ENCODE measurements around the gene TVP23B. TPM values are rescaled to one million over a fixed set of nuclear protein-coding genes. Genes with fewer than 3 reads are reported as not detected.
"Not testable (repeated sequence)": the region's sequence is repeated elsewhere in the genome, so short reads cannot be mapped to it uniquely, and the experiment has no call there.

The TVP23B gene
- total RNA-seq: 10 to 100 TPM; 14.6 to 22.4 TPM

- H3K27me3 Mint-ChIP-seq; POLR2A ChIA-PET; CTCF ChIA-PET; H3K9me3 Mint-ChIP-seq (ENCODE audit: low read depth): not testable (repeated sequence)
- ATAC-seq (peak; percentile 99), DNase-seq (peak; percentile 99)
- Mint-ChIP-seq H3K4me3 (peak within 1 kb of the TSS; percentile 75), H3K36me3 (ENCODE audit: low read depth) (peaks cover 10% of the 10 kb centered on the region), H3K27ac (peak within 1 kb of the TSS; percentile 88), H3K4me1 (peaks cover 22% of the 10 kb centered on the region)
- intact Hi-C loops (cut with DNase I, micrococcal nuclease): loop anchor here in 1 of 2 experiments (1.0 to 10.0 kb wide), 4 partner anchors 76 to 599 kb away; partner anchors contain the start of gene ALKBH5
Measured at GRCh38 chr17:18780991-18781718, at the start of gene TVP23B. TVP23B (plus strand) TSS chr17:18781183; CDS start chr17:18781294, 111 bp downstream.

- H3K4me1 Mint-ChIP-seq; intact Hi-C loops (cut with DNase I, micrococcal nuclease); H3K36me3 Mint-ChIP-seq (ENCODE audit: low read depth); H3K27me3 Mint-ChIP-seq; DNase-seq; CTCF ChIA-PET; H3K27ac Mint-ChIP-seq; H3K4me3 Mint-ChIP-seq; ATAC-seq; POLR2A ChIA-PET; H3K9me3 Mint-ChIP-seq (ENCODE audit: low read depth): not testable (repeated sequence)
Measured at GRCh38 chr17:18732438-18732837, 48.5 kb upstream of the TVP23B start.

GRCh38 chr17:18733350-18733749 is 47.6 kb upstream of the TVP23B start:
- H3K36me3 Mint-ChIP-seq (ENCODE audit: low read depth); H3K27me3 Mint-ChIP-seq; POLR2A ChIA-PET; CTCF ChIA-PET; H3K27ac Mint-ChIP-seq; ATAC-seq; H3K4me1 Mint-ChIP-seq; H3K9me3 Mint-ChIP-seq (ENCODE audit: low read depth); DNase-seq; H3K4me3 Mint-ChIP-seq; intact Hi-C loops (cut with DNase I, micrococcal nuclease): not testable (repeated sequence)

- H3K27ac Mint-ChIP-seq; POLR2A ChIA-PET; H3K4me1 Mint-ChIP-seq; H3K27me3 Mint-ChIP-seq; H3K4me3 Mint-ChIP-seq; intact Hi-C loops (cut with DNase I, micrococcal nuclease); CTCF ChIA-PET; ATAC-seq; H3K9me3 Mint-ChIP-seq (ENCODE audit: low read depth); H3K36me3 Mint-ChIP-seq (ENCODE audit: low read depth); DNase-seq: not testable (repeated sequence)
Measured at GRCh38 chr17:18739616-18740391, 41.2 kb upstream of the TVP23B start.

GRCh38 chr17:18741228-18741627 is 39.8 kb upstream of the TVP23B start:
- H3K36me3 Mint-ChIP-seq (ENCODE audit: low read depth); H3K27me3 Mint-ChIP-seq; H3K9me3 Mint-ChIP-seq (ENCODE audit: low read depth); POLR2A ChIA-PET; H3K4me3 Mint-ChIP-seq; intact Hi-C loops (cut with DNase I, micrococcal nuclease); CTCF ChIA-PET; DNase-seq; ATAC-seq; H3K27ac Mint-ChIP-seq; H3K4me1 Mint-ChIP-seq: not testable (repeated sequence)

- H3K4me1 Mint-ChIP-seq; intact Hi-C loops (cut with DNase I, micrococcal nuclease); H3K9me3 Mint-ChIP-seq (ENCODE audit: low read depth); CTCF ChIA-PET; H3K27me3 Mint-ChIP-seq; H3K36me3 Mint-ChIP-seq (ENCODE audit: low read depth); DNase-seq; H3K4me3 Mint-ChIP-seq; POLR2A ChIA-PET; ATAC-seq; H3K27ac Mint-ChIP-seq: not testable (repeated sequence)
Measured at GRCh38 chr17:18743699-18744421, 37.1 kb upstream of the TVP23B start, which contains the start of gene FBXW10. FBXW10 (plus strand) TSS chr17:18744054; CDS start chr17:18744245, 191 bp downstream.

- CTCF ChIA-PET; H3K36me3 Mint-ChIP-seq (ENCODE audit: low read depth); H3K4me1 Mint-ChIP-seq; ATAC-seq; intact Hi-C loops (cut with DNase I, micrococcal nuclease); H3K27me3 Mint-ChIP-seq; DNase-seq; POLR2A ChIA-PET; H3K9me3 Mint-ChIP-seq (ENCODE audit: low read depth); H3K4me3 Mint-ChIP-seq; H3K27ac Mint-ChIP-seq: not testable (repeated sequence)
Measured at GRCh38 chr17:18744726-18745125, 36.3 kb upstream of the TVP23B start.

- H3K36me3 Mint-ChIP-seq (ENCODE audit: low read depth); H3K9me3 Mint-ChIP-seq (ENCODE audit: low read depth); POLR2A ChIA-PET; intact Hi-C loops (cut with DNase I, micrococcal nuclease); H3K4me3 Mint-ChIP-seq; CTCF ChIA-PET; H3K4me1 Mint-ChIP-seq; ATAC-seq; H3K27me3 Mint-ChIP-seq; H3K27ac Mint-ChIP-seq; DNase-seq: not testable (repeated sequence)
Measured at GRCh38 chr17:18746551-18746950, 34.4 kb upstream of the TVP23B start.

- H3K9me3 Mint-ChIP-seq (ENCODE audit: low read depth); H3K4me3 Mint-ChIP-seq; H3K27ac Mint-ChIP-seq; CTCF ChIA-PET; intact Hi-C loops (cut with DNase I, micrococcal nuclease); H3K27me3 Mint-ChIP-seq; POLR2A ChIA-PET; ATAC-seq; DNase-seq; H3K36me3 Mint-ChIP-seq (ENCODE audit: low read depth); H3K4me1 Mint-ChIP-seq: not testable (repeated sequence)
Measured at GRCh38 chr17:18747501-18747900, 33.5 kb upstream of the TVP23B start.

- H3K4me3 Mint-ChIP-seq; CTCF ChIA-PET; POLR2A ChIA-PET; ATAC-seq; DNase-seq; H3K9me3 Mint-ChIP-seq (ENCODE audit: low read depth); H3K36me3 Mint-ChIP-seq (ENCODE audit: low read depth); H3K4me1 Mint-ChIP-seq; H3K27me3 Mint-ChIP-seq; intact Hi-C loops (cut with DNase I, micrococcal nuclease); H3K27ac Mint-ChIP-seq: not testable (repeated sequence)
Measured at GRCh38 chr17:18750242-18750641, 30.7 kb upstream of the TVP23B start.

- POLR2A ChIA-PET, ATAC-seq: not testable (repeated sequence)
Measured at GRCh38 chr17:18753829-18754409, 27.1 kb upstream of the TVP23B start.

More at GRCh38 chr17:18753829-18754409, 27.1 kb upstream of the TVP23B start:
- CTCF ChIA-PET; H3K4me1 Mint-ChIP-seq; H3K36me3 Mint-ChIP-seq (ENCODE audit: low read depth); H3K9me3 Mint-ChIP-seq (ENCODE audit: low read depth); H3K4me3 Mint-ChIP-seq; DNase-seq; H3K27ac Mint-ChIP-seq; H3K27me3 Mint-ChIP-seq; intact Hi-C loops (cut with DNase I, micrococcal nuclease): not testable (repeated sequence)

Data from activated CD4-positive, alpha-beta T cell treated with anti-CD3 and anti-CD28 coated beads for 36 hours (primary cell).